Glutamatergic neuron (in vitro differentiated cells): ENCODE results near the gene MAPT. TPM values are rescaled to one million over a fixed set of nuclear protein-coding genes. Genes with fewer than 3 reads are reported as not detected.
A peak's percentile ranks its signal among the peaks of the same experiment; 100 is the strongest.

Experiments
- DNase-seq: peaks from one replicate; pipeline ENCODE4 v3.0.0; 2022
- H3K27ac Mint-ChIP-seq: one replicate; pipeline ENCODE4 v1.8.0; 2020; ENCODE audit warnings: mild to moderate bottlenecking, mixed read lengths, inconsistent platforms; ENCODE audit not compliant: unreplicated experiment
- H3K27me3 Mint-ChIP-seq: one replicate; pipeline ENCODE4 v1.8.0; 2020; ENCODE audit warnings: mild to moderate bottlenecking, moderate library complexity, mixed read lengths, inconsistent platforms; ENCODE audit not compliant: unreplicated experiment
- H3K36me3 Mint-ChIP-seq: one replicate; pipeline ENCODE4 v1.8.0; 2020; ENCODE audit warnings: mild to moderate bottlenecking, mixed read lengths, inconsistent platforms; ENCODE audit not compliant: unreplicated experiment
- H3K4me1 Mint-ChIP-seq: one replicate; pipeline ENCODE4 v1.8.0; 2020; ENCODE audit warnings: mild to moderate bottlenecking, low read depth, mixed read lengths, inconsistent platforms; ENCODE audit not compliant: unreplicated experiment
- H3K4me3 Mint-ChIP-seq: one replicate; pipeline ENCODE4 v1.8.0; 2020; ENCODE audit warnings: mild to moderate bottlenecking, mixed read lengths, inconsistent platforms; ENCODE audit not compliant: unreplicated experiment
- H3K9me3 Mint-ChIP-seq: one replicate; pipeline ENCODE4 v1.8.0; 2020; ENCODE audit warnings: mild to moderate bottlenecking, moderate library complexity, mixed read lengths, inconsistent platforms; ENCODE audit not compliant: unreplicated experiment
- total RNA-seq: library from RNA; stranded (reverse); fragmentation: NEBNext Ultra II Directional; extraction: Animal tissue kit (Norgen Biotek cat#: 25700); gene quantifications from one replicate; pipeline ENCODE4 v1.2.1, GENCODE V29; 2021; ENCODE audit not compliant: unreplicated experiment
- TF ChIP-seq, protein P1 (sequence below): fragments of 200-600 bp; sonication (generic); IDR thresholded peaks from one replicate; pipeline ENCODE4 v1.5.0; 2021; ENCODE audit not compliant: partially characterized antibody, unreplicated experiment

The MAPT gene
- total RNA-seq, 1 donor from 2014 or later: 123 TPM

GRCh38 chr17:46045639-46046038 is 151.3 kb downstream of the MAPT start:
- TF ChIP-seq, protein P1, sequence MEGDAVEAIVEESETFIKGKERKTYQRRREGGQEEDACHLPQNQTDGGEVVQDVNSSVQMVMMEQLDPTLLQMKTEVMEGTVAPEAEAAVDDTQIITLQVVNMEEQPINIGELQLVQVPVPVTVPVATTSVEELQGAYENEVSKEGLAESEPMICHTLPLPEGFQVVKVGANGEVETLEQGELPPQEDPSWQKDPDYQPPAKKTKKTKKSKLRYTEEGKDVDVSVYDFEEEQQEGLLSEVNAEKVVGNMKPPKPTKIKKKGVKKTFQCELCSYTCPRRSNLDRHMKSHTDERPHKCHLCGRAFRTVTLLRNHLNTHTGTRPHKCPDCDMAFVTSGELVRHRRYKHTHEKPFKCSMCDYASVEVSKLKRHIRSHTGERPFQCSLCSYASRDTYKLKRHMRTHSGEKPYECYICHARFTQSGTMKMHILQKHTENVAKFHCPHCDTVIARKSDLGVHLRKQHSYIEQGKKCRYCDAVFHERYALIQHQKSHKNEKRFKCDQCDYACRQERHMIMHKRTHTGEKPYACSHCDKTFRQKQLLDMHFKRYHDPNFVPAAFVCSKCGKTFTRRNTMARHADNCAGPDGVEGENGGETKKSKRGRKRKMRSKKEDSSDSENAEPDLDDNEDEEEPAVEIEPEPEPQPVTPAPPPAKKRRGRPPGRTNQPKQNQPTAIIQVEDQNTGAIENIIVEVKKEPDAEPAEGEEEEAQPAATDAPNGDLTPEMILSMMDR: no peak
- H3K27me3 Mint-ChIP-seq: peaks cover 2% of the 10 kb centered on the region
- no peak overlapping the region for H3K4me3 Mint-ChIP-seq
- no peak for DNase-seq
- H3K9me3 Mint-ChIP-seq: peaks cover 12% of the 10 kb centered on the region
- H3K36me3 Mint-ChIP-seq: no peaks in the 10 kb centered on the region
- peak overlapping the region; percentile 3 for H3K27ac Mint-ChIP-seq
- peaks cover 3% of the 10 kb centered on the region for H3K4me1 Mint-ChIP-seq

DNA sequence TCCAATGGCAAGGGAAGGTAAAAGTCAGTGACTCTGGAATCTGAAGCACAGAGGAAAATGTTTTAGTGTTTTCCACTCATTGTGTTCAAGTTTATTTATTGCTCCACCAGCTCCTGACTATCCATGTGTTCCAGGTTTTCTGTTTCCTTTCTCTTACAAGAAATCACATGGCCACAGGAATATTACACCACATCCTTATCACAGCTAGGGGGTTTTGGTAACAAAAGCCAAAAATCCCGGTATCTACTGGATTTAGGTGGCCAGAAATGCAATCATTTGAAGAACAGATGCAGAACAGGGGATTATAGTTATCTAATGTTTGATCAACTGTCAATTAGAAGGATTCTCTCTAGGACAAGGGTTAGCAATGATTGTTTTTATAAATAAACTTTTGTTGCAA is 152.6 kb downstream of the MAPT start:
- TF ChIP-seq, protein P1: peak; percentile 27
- no peak for DNase-seq
- Mint-ChIP-seq H3K4me1 (peaks cover 3% of the 10 kb centered on the region), H3K9me3 (peaks cover 10% of the 10 kb centered on the region), H3K27me3 (peaks cover 2% of the 10 kb centered on the region), H3K4me3 (no peak overlapping the region), H3K36me3 (no peaks in the 10 kb centered on the region), H3K27ac (no peak overlapping the region)

- peaks cover 3% of the 10 kb centered on the region for H3K4me1 Mint-ChIP-seq
- H3K4me3 Mint-ChIP-seq: no peak overlapping the region
These were observed 153.0 kb downstream of the MAPT start for GRCh38 chr17:46047398-46047797.

DNA sequence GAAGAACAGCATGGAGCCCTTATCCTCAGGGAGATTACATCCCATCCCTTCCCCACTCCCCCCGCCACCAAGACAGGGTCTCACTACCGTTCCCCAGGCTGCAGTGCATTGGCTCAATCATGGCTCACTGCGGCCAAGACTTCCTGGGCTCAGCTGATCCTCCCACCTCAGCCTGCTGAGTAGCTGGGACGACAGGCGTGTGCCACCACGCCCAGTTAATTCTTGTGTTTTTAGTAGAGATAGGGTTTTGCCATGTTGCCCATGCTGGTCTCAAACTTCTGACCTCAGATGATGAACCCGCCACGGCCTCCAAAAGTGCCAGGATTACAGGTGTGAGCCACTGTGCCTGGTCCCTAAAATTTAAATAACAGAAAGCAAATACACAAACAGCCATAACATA is 153.5 kb downstream of the MAPT start:
- TF ChIP-seq, protein P1: no peak
- Mint-ChIP-seq H3K9me3 (peaks cover 10% of the 10 kb centered on the region), H3K4me1 (peaks cover 3% of the 10 kb centered on the region), H3K27me3 (peaks cover 2% of the 10 kb centered on the region), H3K4me3 (no peak overlapping the region), H3K27ac (no peak overlapping the region), H3K36me3 (no peaks in the 10 kb centered on the region)
- DNase-seq: no peak

More at GRCh38 chr17:46047398-46047797, 153.0 kb downstream of the MAPT start:
- H3K36me3 Mint-ChIP-seq: no peaks in the 10 kb centered on the region
- DNase-seq: no peak
- H3K9me3 Mint-ChIP-seq: peaks cover 10% of the 10 kb centered on the region
- H3K27me3 Mint-ChIP-seq: peaks cover 2% of the 10 kb centered on the region
- TF ChIP-seq, protein P1: no peak
- H3K27ac Mint-ChIP-seq: no peak overlapping the region

DNA sequence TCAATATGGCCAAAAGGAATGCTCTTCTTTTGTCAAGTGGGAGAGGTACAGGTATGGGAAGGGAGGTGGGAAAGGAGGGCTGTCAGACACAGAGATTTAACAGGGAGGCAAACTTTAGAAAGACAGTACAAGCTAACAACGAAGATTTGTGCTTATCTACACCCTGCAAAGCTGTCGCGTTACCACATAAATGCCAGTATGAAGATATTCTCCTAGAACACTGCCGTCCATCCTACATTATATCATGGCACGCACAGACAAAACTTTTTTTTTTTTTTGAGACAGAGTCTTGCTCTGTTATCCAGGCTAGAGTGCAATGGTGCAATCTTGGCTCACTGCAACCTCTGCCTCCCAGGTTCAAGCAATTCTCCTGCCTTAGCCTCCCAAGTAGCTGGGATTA is 155.3 kb downstream of the MAPT start:
- TF ChIP-seq, protein P1: no peak
- Mint-ChIP-seq H3K36me3 (peaks cover 4% of the 10 kb centered on the region), H3K27me3 (peaks cover 3% of the 10 kb centered on the region), H3K27ac (no peak overlapping the region), H3K4me3 (no peak overlapping the region), H3K4me1 (peaks cover 2% of the 10 kb centered on the region), H3K9me3 (peaks cover 9% of the 10 kb centered on the region)
- no peak for DNase-seq
